Femur (tissue), 1 donor: ENCODE measurements around the gene HOXD9.

Source experiments
- DNase-seq: peaks from one replicate; pipeline ENCODE4 v3.0.0-alpha.2; 2017

HOXD9 gene

DNA sequence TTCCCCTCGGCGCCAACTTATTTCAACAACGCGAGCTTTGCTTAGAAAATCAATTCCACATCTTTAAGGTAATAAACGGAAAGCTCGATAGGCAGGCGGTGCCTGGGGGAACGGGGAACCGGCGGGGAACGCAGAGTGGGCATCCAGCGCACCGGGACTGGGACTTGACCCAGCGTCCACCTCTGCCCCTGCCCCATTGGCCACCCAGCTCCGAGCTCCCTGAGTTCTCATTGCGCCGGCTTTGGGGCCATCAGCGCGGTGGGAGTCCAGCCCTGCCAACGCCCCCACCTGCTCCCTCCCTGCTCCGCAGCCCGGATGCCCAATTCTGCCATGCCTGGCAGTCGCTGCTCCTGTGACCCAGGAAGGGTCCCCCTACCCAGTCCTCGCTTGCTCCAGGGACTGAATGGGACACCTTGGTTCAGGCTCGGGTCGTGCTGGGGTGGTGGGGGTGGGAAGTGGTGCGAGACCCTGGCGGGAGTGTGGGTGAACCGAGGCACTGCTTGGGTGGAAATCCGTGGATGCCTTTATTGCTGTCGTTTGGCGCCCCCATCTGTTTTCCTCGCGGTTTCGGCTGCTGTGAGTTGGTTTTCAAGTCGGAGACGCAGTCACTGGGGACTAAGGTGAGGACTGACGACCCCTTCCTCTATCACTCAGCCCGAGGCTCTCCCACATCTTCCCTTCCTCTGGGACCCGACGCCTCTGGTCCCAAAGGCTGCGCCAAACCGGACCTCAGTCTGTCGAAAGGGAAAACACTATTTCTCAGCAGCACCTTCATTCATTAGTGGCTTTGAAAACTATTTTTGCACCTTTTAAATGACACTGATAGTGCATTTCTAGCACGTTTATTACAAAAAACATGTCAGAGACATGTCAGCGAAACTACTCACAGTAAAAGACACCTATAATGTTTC, 36.4 kb upstream of the HOXD9 start:
- DNase-seq = no peak

GRCh38 chr2:176087330-176088047, 35.0 kb upstream of the HOXD9 start:
- no peak for DNase-seq

DNA sequence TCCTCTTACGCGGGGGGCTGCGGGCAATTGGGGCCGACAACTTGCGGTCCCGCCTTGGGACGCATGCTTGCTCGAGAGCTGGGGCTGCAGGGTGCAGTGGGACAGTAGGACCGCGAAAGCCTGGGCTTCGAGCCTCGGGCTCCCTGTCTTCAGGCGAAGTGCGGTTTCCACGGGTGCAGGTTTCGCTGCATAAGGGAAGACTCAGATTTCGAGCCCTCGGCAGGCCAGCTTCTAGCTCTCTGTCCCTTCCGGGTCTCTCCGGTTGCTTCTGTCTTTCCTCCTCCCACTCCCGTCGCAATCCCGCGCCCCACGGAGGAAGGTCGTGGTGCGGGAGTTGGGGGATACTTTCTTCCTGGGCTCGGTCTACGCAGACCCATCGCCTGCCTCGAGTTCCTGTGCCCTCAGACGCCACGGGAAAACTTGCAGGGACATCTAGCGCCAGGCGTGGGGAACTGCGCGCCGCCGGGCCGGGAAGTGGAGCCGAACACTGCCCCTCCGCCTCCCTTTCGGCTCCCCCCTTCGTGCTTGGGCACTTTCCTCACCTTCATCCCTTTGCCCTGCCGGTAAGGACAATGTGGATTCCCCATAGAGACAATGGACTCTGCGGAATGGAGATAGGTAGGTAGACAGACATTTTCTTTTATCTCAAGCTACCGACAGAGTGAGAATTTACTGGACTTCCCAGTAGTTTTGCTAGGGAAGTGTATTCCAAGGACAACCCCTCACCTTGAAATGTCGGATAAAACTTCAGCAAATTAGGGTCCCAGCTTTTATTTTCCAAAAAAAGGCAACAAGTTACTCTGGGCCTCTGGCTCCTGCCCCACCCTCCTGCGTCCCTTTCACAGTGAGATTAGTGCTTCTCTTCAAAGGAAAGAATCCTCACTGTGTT, 34.2 kb upstream of the HOXD9 start:
- peak; percentile 76 for DNase-seq

DNA sequence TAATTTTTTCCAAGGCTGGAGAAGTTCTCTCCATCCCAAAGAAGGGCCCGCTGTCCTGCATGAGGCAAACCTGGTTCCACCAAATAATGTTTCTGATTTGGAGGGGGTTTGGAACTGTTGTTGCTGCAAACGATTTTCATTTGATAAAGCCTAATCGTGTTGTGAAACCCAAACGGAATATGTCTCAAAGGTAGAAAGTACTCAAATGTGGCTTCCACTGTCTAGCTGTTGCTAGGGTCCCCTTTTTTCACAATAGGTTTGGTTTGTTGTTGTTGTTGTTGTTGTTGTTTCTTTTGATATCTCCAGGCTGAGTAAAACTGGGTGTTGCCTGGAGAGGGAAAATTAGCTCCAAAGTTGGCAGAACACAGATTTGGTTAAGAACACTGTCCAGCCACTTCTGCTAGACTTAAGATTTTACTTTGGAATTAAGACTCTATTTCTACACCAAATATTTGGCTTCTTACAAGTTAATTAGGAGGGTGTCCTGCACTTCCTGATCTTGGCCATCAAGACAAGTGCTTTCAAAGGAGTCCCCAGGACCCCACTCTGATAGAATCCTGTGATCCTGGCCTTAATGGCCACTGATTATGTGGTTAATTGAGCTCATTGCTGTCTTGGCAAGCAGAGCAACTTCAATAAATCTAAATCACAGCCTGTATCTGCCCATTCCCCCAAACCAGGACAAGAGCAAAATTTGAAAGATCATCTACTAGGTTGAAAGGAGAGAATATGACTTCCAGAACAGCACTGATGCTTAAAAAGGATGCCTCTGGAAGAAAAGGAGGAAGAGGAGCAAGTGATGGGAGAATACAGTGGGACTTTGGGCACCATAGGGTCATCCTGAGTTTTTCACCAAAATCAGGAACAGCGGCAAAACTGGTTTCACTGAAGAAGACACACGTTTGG, 33.3 kb upstream of the HOXD9 start:
- DNase-seq = no peak

DNA sequence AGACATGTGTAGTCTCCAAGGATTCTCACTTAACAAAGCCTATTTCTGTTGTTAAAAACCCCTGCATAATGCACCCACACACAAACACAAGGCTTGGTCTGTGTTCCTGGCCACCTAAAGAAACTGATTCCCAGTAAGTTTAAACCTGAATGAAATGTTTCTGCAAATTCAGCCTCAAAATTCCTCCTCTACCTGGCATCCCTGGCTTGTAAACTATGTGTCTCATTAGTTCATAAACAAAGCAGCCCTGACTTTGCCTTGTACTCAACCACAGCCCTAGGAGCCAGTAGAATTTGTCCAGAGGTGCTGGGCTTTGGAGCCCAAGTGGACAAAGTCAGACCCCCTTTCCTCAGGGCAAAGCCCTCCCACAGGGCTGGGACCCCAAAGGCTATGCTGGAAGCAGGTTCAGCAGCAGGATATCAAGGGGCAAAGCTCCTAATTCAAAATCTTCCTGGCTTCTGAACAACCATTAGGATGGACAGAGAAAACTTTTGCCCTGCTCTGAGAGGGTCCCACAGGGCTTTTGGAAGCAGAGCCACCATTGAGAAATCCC, 32.6 kb upstream of the HOXD9 start:
- DNase-seq = no peak

DNA sequence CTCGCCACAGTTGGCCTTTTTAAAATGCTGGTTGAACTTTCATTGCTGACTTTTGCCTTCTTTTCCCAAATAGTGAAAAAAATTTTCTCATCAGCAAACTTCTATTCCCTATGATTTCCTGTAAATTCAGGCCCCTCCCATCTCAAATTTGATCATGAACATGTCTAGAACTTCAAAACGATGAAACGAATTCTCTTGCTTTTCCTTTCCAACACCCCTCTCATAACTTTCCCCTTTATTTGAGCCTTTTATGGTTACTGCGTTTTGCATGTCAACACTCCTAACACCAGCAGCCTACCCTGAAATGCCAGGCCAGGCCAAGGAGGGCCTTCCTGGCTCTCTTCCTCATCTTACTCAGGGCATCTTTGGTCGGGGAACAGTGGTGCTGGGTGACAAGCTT, 31.7 kb upstream of the HOXD9 start:
- no peak for DNase-seq

DNA sequence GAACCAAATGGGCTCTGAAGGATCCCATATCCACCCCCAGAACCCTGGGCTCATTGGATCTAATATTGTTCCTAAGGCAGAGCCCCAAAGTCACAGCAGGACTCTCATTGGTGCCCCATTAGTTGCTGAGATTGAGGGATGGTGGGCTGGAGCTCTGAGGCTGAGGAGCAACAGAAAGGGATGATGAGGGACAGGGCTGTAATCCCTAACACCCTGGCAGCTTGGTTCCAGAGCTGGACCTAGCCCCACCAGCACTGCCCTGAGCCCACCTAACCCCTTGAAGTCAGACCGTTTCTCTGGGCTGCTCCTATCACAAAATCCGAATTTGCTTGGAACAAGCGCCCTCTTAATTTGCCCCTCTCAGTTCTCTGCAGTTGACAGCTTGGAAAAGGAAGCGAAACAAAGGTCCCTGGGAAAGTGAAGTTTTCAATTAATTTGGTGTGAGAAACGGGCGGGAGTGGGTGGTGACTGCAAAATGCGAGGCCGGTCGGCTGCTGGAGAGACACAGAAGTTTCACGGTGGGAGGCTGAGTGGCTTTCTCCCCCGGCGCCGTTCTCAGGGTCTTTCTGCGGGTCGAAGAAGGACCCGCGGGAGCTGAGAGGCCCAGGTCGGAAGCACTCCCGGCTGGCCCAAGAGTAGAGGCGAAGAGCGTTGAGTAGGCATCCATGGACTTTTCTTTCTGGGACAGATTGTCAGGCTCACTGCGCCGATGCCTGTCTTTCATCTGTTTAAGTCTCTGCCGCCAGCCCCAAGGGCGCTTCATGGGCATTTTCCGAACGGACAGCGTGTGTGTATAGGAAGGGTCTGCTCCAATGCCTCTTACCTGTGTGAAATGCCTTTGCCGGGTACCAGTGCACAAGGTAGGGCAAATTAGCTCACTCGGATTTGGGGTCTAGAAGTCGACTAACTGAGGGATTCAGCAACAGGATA, 30.9 kb upstream of the HOXD9 start:
- DNase-seq = no peak

GRCh38 chr2:176092270-176093144, 30.0 kb upstream of the HOXD9 start, which contains the start of gene HOXD13:
HOXD13 (plus strand) TSS chr2:176092721; CDS start chr2:176092891, 170 bp downstream.
- no peak for DNase-seq

GRCh38 chr2:176093145-176093897, 29.2 kb upstream of the HOXD9 start:
- peak; percentile 28 for DNase-seq

DNA sequence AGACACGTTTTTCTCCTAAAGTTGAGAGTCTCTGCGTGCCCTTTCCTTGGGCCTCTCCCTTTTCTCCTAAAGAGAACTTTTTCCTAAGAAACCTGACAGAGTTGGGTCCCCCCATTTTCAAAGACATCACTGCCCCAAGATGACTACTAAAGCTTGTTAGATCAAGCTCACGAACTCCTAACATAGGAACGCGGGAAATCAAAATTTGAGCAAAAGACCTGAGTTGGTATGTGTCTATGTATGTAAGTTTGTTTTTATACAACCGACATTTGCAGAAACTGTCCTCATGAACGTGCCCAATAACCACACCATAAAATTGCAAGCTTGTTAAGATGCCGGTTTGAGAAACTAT, 28.6 kb upstream of the HOXD9 start:
- no peak for DNase-seq

GRCh38 chr2:176094349-176094748, 28.2 kb upstream of the HOXD9 start:
- peak; percentile 16 for DNase-seq

- no peak for DNase-seq
Observed at GRCh38 chr2:176095421-176095820, 27.1 kb upstream of the HOXD9 start.

- DNase-seq = peak; percentile 30
Observed at GRCh38 chr2:176096243-176096985, 26.1 kb upstream of the HOXD9 start.

DNA sequence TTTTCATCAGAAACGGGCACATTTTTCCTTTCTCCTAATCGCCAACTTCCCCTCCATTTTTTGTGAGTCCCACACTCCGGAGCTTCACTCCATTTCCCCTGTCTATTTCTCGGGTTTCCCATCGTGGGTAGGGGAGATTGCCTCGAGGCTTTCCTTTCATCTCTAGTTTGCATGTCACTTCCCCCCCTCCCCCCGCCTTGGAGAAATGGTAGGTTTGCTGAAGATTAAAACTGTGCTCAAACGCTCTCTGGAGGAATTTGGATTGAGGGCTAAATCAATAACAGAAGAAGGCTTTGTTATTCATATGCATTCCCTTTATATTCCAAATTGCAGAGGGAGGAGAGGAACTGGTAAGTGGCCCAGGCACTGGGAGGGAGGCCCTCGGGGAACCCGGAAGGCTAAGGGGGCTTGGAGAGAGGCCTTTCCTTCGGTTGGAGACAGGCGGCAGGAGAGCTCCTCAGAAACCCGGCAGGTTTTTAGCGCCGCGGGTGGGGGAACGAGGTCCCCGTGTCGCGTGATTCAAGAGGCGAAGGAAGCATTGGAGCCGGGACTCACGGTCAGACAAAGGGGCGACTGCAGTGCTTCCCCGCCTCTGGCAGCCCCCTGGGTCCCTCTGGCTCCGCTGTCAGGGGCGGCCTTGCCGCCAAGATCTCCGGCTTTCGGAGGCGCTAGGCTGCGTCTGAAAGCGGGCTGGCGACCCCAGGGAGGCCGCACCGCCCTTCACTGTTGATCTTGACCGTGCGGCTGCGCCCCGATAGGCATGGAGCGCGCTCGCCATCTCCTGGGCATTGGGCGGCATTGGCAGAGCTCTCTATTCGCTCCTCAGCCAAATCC, 25.3 kb upstream of the HOXD9 start:
- DNase-seq = peak; percentile 78

DNA sequence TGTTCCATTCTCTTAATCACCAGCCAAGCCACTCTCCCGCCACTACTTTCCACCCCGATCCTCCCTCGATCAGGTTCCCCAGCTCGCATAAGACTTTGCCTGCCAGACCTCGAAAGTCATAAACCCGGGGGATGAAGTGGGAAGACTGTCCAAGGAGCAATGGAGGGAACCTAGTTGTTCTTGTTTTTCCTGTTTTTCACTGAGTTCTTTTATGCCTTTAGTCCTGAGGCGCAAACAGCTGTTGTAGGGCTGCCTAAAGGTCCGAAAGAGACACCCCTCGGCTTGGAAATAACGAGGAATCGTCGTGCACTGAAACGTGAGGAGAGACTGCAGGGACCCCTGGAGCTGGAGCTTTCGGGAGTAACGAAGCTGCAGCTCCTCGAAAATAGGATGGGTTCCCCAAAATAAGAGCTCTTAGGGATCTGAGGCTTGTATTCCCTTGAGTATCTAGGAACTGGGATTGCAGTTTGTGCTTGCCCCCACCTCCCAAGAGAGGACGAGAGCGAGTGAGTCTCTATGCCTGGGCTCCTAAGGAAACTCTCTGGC, 24.6 kb upstream of the HOXD9 start:
- DNase-seq = no peak

GRCh38 chr2:176098366-176099158, 24.0 kb upstream of the HOXD9 start:
- DNase-seq = no peak
